IMR-90 (cell line): ENCODE results near the gene RNF141. TPM values are rescaled to one million over a fixed set of nuclear protein-coding genes. Genes with fewer than 3 reads are reported as not detected.

Experiments used
- ATAC-seq: fragments of 200-7000 bp; cut with Tn5 transposase; 2 replicates; pipeline ENCODE4 v1.9.1; 2020; ENCODE audit warnings: low read depth, mild to moderate bottlenecking, moderate library complexity
- BruUV-seq: library from RNA; stranded (reverse); fragments of 400-500 nt; replicated peaks from 2 replicates; lab custom pipeline; 2021; lab: Mats Ljungman, UMichigan
- CTCF ChIA-PET: fragments of 300-600 bp; formaldehyde crosslinking; extraction: SDS; loops from one replicate; lab custom pipeline; 2021; ENCODE audit warnings: antibody characterized with exemption; lab: Yijun Ruan, JAX
- POLR2A ChIA-PET: fragments of 300-600 bp; sonication (Branson Sonifier 250); formaldehyde crosslinking; loops from one replicate; lab custom pipeline; 2022; ENCODE audit warnings: antibody characterized with exemption; ENCODE audit not compliant: unreplicated experiment; lab: Charles Lee
- DNase-seq: peaks from one replicate; pipeline ENCODE4 v3.0.0; 2013
- H2AFZ ChIP-seq: replicated peaks from 2 replicates; pipeline ENCODE3; 2013; ENCODE audit warnings: low read length, mild to moderate bottlenecking; ENCODE audit not compliant: poor library complexity
- H2AK5ac ChIP-seq: 2 replicates; pipeline ENCODE4 v1.6.1; 2013; ENCODE audit warnings: low read depth, low read length, inconsistent platforms
- H2AK9ac ChIP-seq: replicated peaks from 2 replicates; pipeline ENCODE3; 2013; ENCODE audit warnings: mild to moderate bottlenecking, low read depth, low read length, moderate library complexity; ENCODE audit not compliant: poor library complexity
- H2BK120ac ChIP-seq: 2 replicates; pipeline ENCODE4 v1.6.1; 2013; ENCODE audit warnings: low read depth, low read length, inconsistent platforms
- H2BK15ac ChIP-seq: 3 replicates; pipeline ENCODE4 v1.6.1; 2013; ENCODE audit warnings: low read depth, low read length, inconsistent platforms
- H2BK20ac ChIP-seq: 2 replicates; pipeline ENCODE4 v1.6.1; 2013; ENCODE audit warnings: low read depth, mild to moderate bottlenecking, inconsistent platforms, low read length, moderate library complexity
- H2BK5ac ChIP-seq: 2 replicates; pipeline ENCODE4 v1.6.1; 2013; ENCODE audit warnings: mild to moderate bottlenecking, low read depth, low read length, inconsistent platforms; ENCODE audit not compliant: poor library complexity, severe bottlenecking
- H3K14ac ChIP-seq: replicated peaks from 2 replicates; pipeline ENCODE4 v1.6.1; 2013; ENCODE audit warnings: low read depth, low read length, inconsistent platforms
- H3K18ac ChIP-seq: 2 replicates; pipeline ENCODE4 v1.6.1; 2013; ENCODE audit warnings: low read depth, low read length, control low read depth
- H3K23ac ChIP-seq: 2 replicates; pipeline ENCODE4 v1.6.1; 2013; ENCODE audit warnings: low read depth, low read length, inconsistent platforms
- H3K27ac ChIP-seq: 2 replicates; pipeline ENCODE4 v1.5.1; 2013; ENCODE audit warnings: mild to moderate bottlenecking, control low read depth, low read length; ENCODE audit not compliant: insufficient read depth
- H3K27me3 ChIP-seq: 2 replicates; pipeline ENCODE4 v1.6.1; 2013; ENCODE audit warnings: low read length; ENCODE audit not compliant: control insufficient read depth, insufficient read depth
- H3K36me3 ChIP-seq: 2 replicates; pipeline ENCODE4 v1.6.1; 2013; ENCODE audit warnings: low read length, mixed read lengths; ENCODE audit not compliant: control insufficient read depth, insufficient read depth
- H3K4ac ChIP-seq: 2 replicates; pipeline ENCODE4 v1.6.1; 2013; ENCODE audit warnings: low read depth, low read length, inconsistent platforms
- H3K4me1 ChIP-seq: 2 replicates; pipeline ENCODE4 v1.6.1; 2013; ENCODE audit warnings: low read length, mixed read lengths; ENCODE audit not compliant: control insufficient read depth, insufficient read depth
- H3K4me2 ChIP-seq: 2 replicates; pipeline ENCODE4 v1.6.1; 2013; ENCODE audit warnings: low read depth, mild to moderate bottlenecking, control low read depth, low read length, moderate library complexity
- H3K4me3 ChIP-seq: 2 replicates; pipeline ENCODE4 v1.5.1; 2013; ENCODE audit warnings: low read depth, mild to moderate bottlenecking, control low read depth, low read length, moderate library complexity; ENCODE audit not compliant: insufficient read depth
- H3K56ac ChIP-seq: 2 replicates; pipeline ENCODE4 v1.6.1; 2013; ENCODE audit warnings: low read length, inconsistent platforms; ENCODE audit not compliant: insufficient read depth; ENCODE audit errors: extremely low read depth
- H3K79me1 ChIP-seq, 2 experiments: 2 replicates each; pipeline ENCODE4 v1.6.1; 2013; ENCODE audit warnings: low read length in 2 of 2, inconsistent platforms in 1 of 2, low read depth in 1 of 2
- H3K9ac ChIP-seq: 2 replicates; pipeline ENCODE4 v1.6.1; 2013; ENCODE audit warnings: low read depth, low read length, control low read depth
- H3K9me1 ChIP-seq: 2 replicates; pipeline ENCODE4 v1.6.1; 2013; ENCODE audit warnings: low read length, inconsistent platforms; ENCODE audit not compliant: insufficient read depth
- H3K9me3 ChIP-seq: 2 replicates; pipeline ENCODE4 v1.6.1; 2013; ENCODE audit warnings: low read length; ENCODE audit not compliant: control insufficient read depth, insufficient read depth
- H4K20me1 ChIP-seq: 2 replicates; pipeline ENCODE4 v1.6.1; 2013; ENCODE audit warnings: low read length, inconsistent platforms; ENCODE audit not compliant: insufficient read depth
- H4K5ac ChIP-seq: 2 replicates; pipeline ENCODE4 v1.6.1; 2013; ENCODE audit warnings: mild to moderate bottlenecking, low read depth, low read length, control low read depth
- H4K8ac ChIP-seq, 2 experiments: 2 replicates each; pipeline ENCODE4 v1.6.1; 2013; ENCODE audit warnings: low read depth in 2 of 2, low read length in 2 of 2, control low read depth in 1 of 2, inconsistent platforms in 1 of 2
- H4K91ac ChIP-seq: 2 replicates; pipeline ENCODE4 v1.6.1; 2013; ENCODE audit warnings: low read depth, low read length, inconsistent platforms; ENCODE audit not compliant: insufficient read depth
- BHLHE40 ChIP-seq: fragments of 150-350 bp; IDR thresholded peaks from 2 replicates; pipeline ENCODE4 v1.6.1; 2016; ENCODE audit warnings: mild to moderate bottlenecking, low read depth, low read length
- MAFK ChIP-seq: IDR thresholded peaks from 2 replicates; pipeline ENCODE4 v1.6.1; 2012; ENCODE audit warnings: low read depth, low read length, improper control_type of control experiment
- MAZ ChIP-seq: IDR thresholded peaks from 2 replicates; pipeline ENCODE4 v1.6.1; 2012; ENCODE audit warnings: low read depth, mild to moderate bottlenecking, low read length, improper control_type of control experiment, moderate library complexity, borderline replicate concordance
- NFE2L2 ChIP-seq: fragments of 150-350 bp; IDR thresholded peaks from 2 replicates; pipeline ENCODE4 v1.6.1; 2016; ENCODE audit warnings: low read depth, mild to moderate bottlenecking, low read length
- RAD21 ChIP-seq: IDR thresholded peaks from 2 replicates; pipeline ENCODE4 v1.6.1; 2012; ENCODE audit warnings: low read length, improper control_type of control experiment
- WGBS, 2 experiments: methylation state at CpG; one replicate each; pipeline versions ENCODE4 v1.1.5 to v1.1.7; 2013; ENCODE audit warnings: missing lambda C conversion rate in 2 of 2; ENCODE audit not compliant: insufficient read length in 1 of 2; ENCODE audit errors: extremely low coverage in 2 of 2; 5-methylcytosine and 5-hydroxymethylcytosine counted together
- dilution Hi-C: fragments of 300-500 bp; cut with HindIII; formaldehyde crosslinking; loops from one replicate; pipeline ENCODE4 v1.14.3; 2018; ENCODE audit warnings: low sequenced_read_pairs; ENCODE audit not compliant: unreplicated experiment
- in situ Hi-C: fragments of 300-500 bp; cut with MboI; formaldehyde crosslinking; loops from 3 replicates; pipeline ENCODE4 v1.14.3; 2019; ENCODE audit warnings: low sequenced_read_pairs, inconsistent platforms, mixed read lengths
- intact Hi-C: fragments of 100-400 bp; cut with micrococcal nuclease; formaldehyde crosslinking; loops from 2 replicates; pipeline ENCODE4 v1.10.0; 2022
- polyA plus RNA-seq, 3 experiments: library from polyadenylated mRNA; depleted of rRNA; stranded (reverse); fragments of >200 nt; gene quantifications; 2 replicates each; pipeline ENCODE4 v1.2.3, GENCODE V29; 2012; ENCODE audit warnings: low replicate concordance in 1 of 3
- total RNA-seq: library from RNA; depleted of rRNA; stranded (reverse); fragments of >200 nt; gene quantifications from 2 replicates; pipeline ENCODE4 v1.2.3, GENCODE V29; 2012

Gene RNF141
- total and polyA plus RNA-seq, 2 of the 4 experiments (the other 2 are of a cell fraction): 13.8 to 18.6 TPM

DNA sequence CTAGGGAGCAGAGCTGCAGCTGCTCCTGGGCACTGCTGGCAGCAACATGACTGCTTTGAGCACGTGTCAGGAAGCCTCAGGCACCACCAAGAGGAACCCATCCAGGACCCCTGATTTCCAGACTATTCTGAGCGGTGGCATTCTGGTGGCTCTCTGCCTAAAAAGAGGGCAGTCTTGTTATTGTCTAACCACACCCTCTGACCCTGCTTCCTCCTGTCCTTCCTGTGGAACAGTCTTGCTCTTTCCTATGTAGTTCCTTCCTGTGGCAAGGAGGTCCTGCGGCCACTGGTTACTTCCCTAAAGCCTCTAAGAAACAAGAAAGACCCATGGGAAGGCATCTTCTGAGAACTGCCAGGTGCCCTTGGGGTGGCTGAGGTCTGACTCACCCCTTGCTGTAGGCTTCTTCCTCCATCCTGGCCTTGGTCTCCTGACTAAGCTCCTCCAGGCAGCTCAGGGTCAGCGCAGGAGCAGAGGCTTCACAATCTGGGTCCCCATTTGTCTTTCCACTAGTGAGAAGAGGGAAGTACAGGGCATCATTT is 40.6 kb upstream of the RNF141 start:
- Histone ChIP-seq H3K79me1 (peaks cover 0 to 16% of the 10 kb centered on the region in 2 experiments; a peak in 2 of 4 replicates), H2BK120ac (peak overlapping the region; percentile 70; the same call in 1 of the 2 replicates), H2BK20ac (peak overlapping the region; percentile 88), H4K8ac (peak overlapping the region in 1 of 2 experiments; percentile 66; a peak in 2 of 4 replicates), H4K91ac (peak overlapping the region; percentile 64; the same call in 1 of the 2 replicates), H3K4ac (peak overlapping the region; percentile 69), H4K5ac (no peak overlapping the region), H2BK15ac (peak overlapping the region; percentile 41; the same call in 1 of the 3 replicates), H3K14ac (peak overlapping the region; percentile 29), H3K23ac (peak overlapping the region; percentile 51; the same call in 1 of the 2 replicates), H3K4me1 (peaks cover 22% of the 10 kb centered on the region), H3K9me1 (peaks cover 35% of the 10 kb centered on the region), H3K9me3 (no peaks in the 10 kb centered on the region), H2AK5ac (peak overlapping the region; percentile 95), H2AK9ac (no peak overlapping the region), H2AFZ (no peak overlapping the region), H3K9ac (no peak overlapping the region), H3K27ac (no peak overlapping the region), H3K18ac (peak overlapping the region; percentile 21; the same call in 1 of the 2 replicates), H3K4me2 (no peak overlapping the region), H3K56ac (no peak overlapping the region), H3K36me3 (peaks cover 41% of the 10 kb centered on the region), H3K27me3 (no peaks in the 10 kb centered on the region), H4K20me1 (no peaks in the 10 kb centered on the region; the same call in 1 of the 2 replicates), H3K4me3 (no peak overlapping the region), H2BK5ac (no peak overlapping the region)
- ChIA-PET POLR2A (no interaction called here), CTCF (interaction anchor here (0.6 to 1.4 kb wide), 4 partner anchors 13 to 41 kb away, joined by 3 to 5 read pairs (median 4); partner anchors contain the start of genes LYVE1 and RNF141)
- dilution Hi-C loops: no loop called here
- BruUV-seq: no TSS peak
- no peak for TF ChIP-seq NFE2L2
- no peak for TF ChIP-seq BHLHE40
- no peak for TF ChIP-seq MAZ
- no peak for TF ChIP-seq MAFK
- TF ChIP-seq RAD21: no peak
- intact Hi-C loops: no loop called here
- ATAC-seq (peak; percentile 30; the same call in 1 of the 2 replicates), DNase-seq (peak; percentile 63)
- in situ Hi-C loops: no loop called here
- no CpG with 5 or more reads among the region's 4 CpGs for WGBS, 2 experiments
